Neural cell (in vitro differentiated cells): Measurements from ENCODE around the gene EMID1.

Experiments
- CTCF ChIP-seq: fragments of 450-650 bp; IDR thresholded peaks from 2 replicates; pipeline ENCODE4 v1.5.1; 2014; ENCODE audit warnings: antibody characterized with exemption, mild to moderate bottlenecking, moderate library complexity; ENCODE audit not compliant: poor library complexity, severe bottlenecking
- EP300 ChIP-seq: fragments of 450-650 bp; conservative IDR thresholded peaks from 2 replicates; pipeline ENCODE4 v1.6.1; 2014; ENCODE audit warnings: antibody characterized with exemption, mild to moderate bottlenecking, moderate library complexity; ENCODE audit not compliant: poor library complexity, severe bottlenecking
- EZH2 ChIP-seq: fragments of 200-600, 300-800 bp; shearing (Covaris generic), sonication (generic); IDR thresholded peaks from 2 replicates; pipeline ENCODE4 v1.6.1; 2014; ENCODE audit warnings: antibody characterized with exemption, low read length, borderline replicate concordance, mild to moderate bottlenecking; ENCODE audit not compliant: insufficient read depth, poor library complexity, severe bottlenecking
- MXI1 ChIP-seq: fragments of 450-650 bp; conservative IDR thresholded peaks from 2 replicates; pipeline ENCODE4 v1.6.1; 2014; ENCODE audit warnings: antibody characterized with exemption, mild to moderate bottlenecking; ENCODE audit not compliant: poor library complexity, severe bottlenecking
- RAD21 ChIP-seq: fragments of 450-650 bp; conservative IDR thresholded peaks from 2 replicates; pipeline ENCODE4 v1.6.1; 2014; ENCODE audit warnings: antibody characterized with exemption, mild to moderate bottlenecking, moderate library complexity
- TAF1 ChIP-seq: IDR thresholded peaks from 2 replicates; pipeline ENCODE4 v1.6.1; 2012; ENCODE audit warnings: low read depth

GRCh38 chr22:29300467-29300806 lies 94.7 kb downstream of the EMID1 start:
- no peak for TF ChIP-seq CTCF
- no peak for TF ChIP-seq EP300
- no peak for TF ChIP-seq MXI1
- TF ChIP-seq RAD21 = no peak
- TF ChIP-seq EZH2 = no peak
- no peak for TF ChIP-seq TAF1
